K562 treated with DMSO at 1 percent for 12 hours (cell line): ENCODE results near the gene ACAA1. TPM values are rescaled to one million over a fixed set of nuclear protein-coding genes. Genes with fewer than 3 reads are reported as not detected.

Experiments
- total RNA-seq: library from RNA; unstranded; fragments of 300-600 nt; gene quantifications from 2 replicates; pipeline ENCODE4 v1.2.3, GENCODE V29; 2022; ENCODE audit not compliant: insufficient read depth

Gene ACAA1, protein sequence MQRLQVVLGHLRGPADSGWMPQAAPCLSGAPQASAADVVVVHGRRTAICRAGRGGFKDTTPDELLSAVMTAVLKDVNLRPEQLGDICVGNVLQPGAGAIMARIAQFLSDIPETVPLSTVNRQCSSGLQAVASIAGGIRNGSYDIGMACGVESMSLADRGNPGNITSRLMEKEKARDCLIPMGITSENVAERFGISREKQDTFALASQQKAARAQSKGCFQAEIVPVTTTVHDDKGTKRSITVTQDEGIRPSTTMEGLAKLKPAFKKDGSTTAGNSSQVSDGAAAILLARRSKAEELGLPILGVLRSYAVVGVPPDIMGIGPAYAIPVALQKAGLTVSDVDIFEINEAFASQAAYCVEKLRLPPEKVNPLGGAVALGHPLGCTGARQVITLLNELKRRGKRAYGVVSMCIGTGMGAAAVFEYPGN
- total RNA-seq, result 62.4 and 72.5 TPM in 2 replicates

DNA sequence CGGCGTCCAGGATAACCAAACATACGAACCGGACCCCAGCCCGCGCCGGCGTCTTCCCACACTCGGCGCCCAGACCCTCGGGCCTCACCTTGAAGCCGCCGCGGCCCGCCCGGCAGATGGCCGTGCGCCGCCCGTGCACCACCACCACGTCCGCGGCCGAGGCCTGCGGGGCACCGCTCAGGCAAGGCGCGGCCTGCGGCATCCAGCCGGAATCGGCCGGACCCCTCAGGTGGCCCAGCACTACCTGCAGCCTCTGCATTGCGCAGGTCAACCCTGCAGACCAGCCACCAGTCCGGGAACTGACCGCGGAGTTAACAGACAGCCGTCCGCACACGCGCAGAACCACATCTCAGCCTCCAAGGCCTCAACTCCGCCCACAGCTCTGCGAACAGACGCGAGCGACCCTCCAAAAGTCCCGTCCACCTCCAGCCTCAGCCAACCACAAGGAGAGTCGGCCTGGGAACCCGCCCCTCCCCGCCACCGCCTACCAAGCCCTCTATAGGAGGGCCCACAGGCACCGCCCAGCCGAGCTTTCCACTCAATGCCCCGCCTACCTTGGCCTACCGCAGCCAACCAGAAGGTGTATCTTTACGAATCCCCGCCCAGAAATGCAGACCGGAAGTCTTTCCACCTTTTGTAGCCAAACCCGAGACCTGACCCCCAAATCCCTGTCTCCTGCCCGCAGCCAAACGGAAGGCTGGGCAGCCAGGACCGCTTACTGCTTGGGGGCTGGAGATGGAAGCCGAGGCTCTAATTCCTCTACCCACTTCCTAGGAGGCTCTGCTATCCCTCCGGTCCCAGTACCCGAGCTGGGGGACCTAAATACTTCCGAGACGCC is at the start of gene ACAA1:
TSS of gene ACAA1 (minus strand) at position 351 of the 838 bp plus-strand sequence. CDS start at position 259, 92 bp downstream.

DNA sequence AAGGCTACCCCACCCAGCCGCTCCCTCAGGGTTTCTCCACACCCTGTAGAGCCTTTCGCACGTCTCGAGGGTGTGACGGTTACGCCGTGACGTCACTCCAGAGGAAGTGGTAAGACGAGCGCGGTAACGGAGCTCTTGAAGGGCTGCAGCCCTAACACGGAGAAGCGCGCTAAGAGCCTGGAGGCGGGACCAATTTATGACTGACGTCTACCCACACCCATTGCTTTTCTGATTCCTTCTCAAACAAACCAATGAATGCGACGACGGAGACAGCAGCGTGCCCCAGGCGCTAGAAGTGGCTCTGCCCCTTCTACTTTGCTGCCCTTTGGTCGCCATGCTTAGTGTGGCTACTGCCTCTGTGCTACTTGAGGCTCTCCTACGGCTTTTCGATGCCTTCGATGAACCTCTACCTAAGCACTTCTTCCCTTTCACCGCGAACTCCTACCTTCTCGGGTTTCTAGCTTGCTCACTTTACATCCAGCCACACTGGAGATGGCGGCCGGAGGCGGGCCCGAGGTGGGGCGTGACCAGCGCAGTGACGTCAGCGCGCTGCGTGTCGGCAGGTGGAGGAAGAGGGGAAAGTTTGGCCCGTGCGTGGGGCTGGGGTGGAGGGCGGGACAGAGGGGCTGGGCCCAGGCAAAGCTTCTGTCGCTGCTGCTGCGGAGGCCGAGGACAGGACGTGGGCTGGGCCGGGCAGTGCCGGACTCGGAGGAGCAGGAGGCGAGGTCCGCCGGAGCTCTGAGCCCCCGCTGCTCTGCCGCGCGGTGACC is 28.2 kb upstream of the ACAA1 start, which contains the start of gene OXSR1:
TSS of gene OXSR1 (plus strand) at position 586 of the 770 bp plus-strand sequence. CDS start 340 bp downstream, outside the sequence.

DNA sequence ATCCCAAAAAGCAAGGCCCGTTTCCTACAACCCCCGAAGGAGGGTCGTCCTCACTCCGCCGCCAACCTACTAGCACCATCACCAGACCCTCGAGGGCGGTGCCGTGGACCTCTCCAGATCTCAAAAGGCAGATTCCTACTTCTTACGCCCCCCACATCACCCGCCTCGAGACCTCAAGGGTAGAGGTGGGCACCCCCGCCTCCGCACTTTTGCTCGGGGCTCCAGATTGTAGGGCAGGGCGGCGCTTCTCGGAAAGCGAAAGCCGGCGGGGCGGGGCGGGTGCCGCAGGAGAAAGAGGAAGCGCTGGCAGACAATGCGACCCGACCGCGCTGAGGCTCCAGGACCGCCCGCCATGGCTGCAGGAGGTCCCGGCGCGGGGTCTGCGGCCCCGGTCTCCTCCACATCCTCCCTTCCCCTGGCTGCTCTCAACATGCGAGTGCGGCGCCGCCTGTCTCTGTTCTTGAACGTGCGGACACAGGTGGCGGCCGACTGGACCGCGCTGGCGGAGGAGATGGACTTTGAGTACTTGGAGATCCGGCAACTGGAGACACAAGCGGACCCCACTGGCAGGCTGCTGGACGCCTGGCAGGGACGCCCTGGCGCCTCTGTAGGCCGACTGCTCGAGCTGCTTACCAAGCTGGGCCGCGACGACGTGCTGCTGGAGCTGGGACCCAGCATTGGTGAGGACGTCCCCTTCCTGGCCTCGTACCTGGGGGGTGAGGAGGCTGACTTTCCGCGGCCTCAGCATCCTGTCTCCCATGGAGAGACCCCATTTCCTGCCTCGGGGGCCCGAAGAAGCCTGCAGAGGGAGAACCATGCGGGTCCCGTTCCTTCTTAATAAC is 1.6 kb upstream of the ACAA1 start, which contains the start of gene MYD88:
TSS of gene MYD88 (plus strand) at position 313 of the 842 bp plus-strand sequence. CDS start at position 353, 40 bp downstream.

Other genes with a start within 250 kb of the ACAA1 start
- gene VILL, start 146.3 kb downstream of the ACAA1 start, total RNA-seq, result 5.8 and 8.4 TPM in 2 replicates
- 21.3 and 22.8 TPM in 2 replicates for gene PLCD1, start 107.5 kb downstream of the ACAA1 start, total RNA-seq
- 0.27 TPM in 1 of 2 replicates, not detected in the other for gene DLEC1, start 97.9 kb downstream of the ACAA1 start, total RNA-seq
- 28.3 and 58.7 TPM in 2 replicates for gene MYD88, start 1.5 kb upstream of the ACAA1 start, total RNA-seq
- 14.3 and 34.2 TPM in 2 replicates for gene OXSR1, start 28.4 kb upstream of the ACAA1 start, total RNA-seq
- not detected in 2 replicates for gene SLC22A13, start 128.7 kb upstream of the ACAA1 start, total RNA-seq
- not detected in 2 replicates for gene SLC22A14, start 145.2 kb upstream of the ACAA1 start, total RNA-seq
- 3.8 and 9.4 TPM in 2 replicates for gene XYLB, start 209.7 kb upstream of the ACAA1 start, total RNA-seq